AG10803 (cell line): Measurements from ENCODE around the gene CMTM8.
A peak's percentile ranks its signal among the peaks of the same experiment; 100 is the strongest.
"Not testable (repeated sequence)": the region's sequence is repeated elsewhere in the genome, so short reads cannot be mapped to it uniquely, and the experiment has no call there.

ENCODE experiments used
- DNase-seq: peaks from one replicate; pipeline ENCODE4 v3.0.0; 2010; ENCODE audit warnings: low read depth
- H3K4me3 ChIP-seq: 2 replicates; pipeline ENCODE4 v1.5.1; 2011; ENCODE audit warnings: mild to moderate bottlenecking, low read length, control low read depth
- TF ChIP-seq, protein P1 (sequence below): conservative IDR thresholded peaks from 2 replicates; pipeline ENCODE4 v1.5.1; 2011; ENCODE audit warnings: mild to moderate bottlenecking, low read length, control low read depth, inconsistent platforms

CMTM8 gene, protein sequence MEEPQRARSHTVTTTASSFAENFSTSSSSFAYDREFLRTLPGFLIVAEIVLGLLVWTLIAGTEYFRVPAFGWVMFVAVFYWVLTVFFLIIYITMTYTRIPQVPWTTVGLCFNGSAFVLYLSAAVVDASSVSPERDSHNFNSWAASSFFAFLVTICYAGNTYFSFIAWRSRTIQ

DNA sequence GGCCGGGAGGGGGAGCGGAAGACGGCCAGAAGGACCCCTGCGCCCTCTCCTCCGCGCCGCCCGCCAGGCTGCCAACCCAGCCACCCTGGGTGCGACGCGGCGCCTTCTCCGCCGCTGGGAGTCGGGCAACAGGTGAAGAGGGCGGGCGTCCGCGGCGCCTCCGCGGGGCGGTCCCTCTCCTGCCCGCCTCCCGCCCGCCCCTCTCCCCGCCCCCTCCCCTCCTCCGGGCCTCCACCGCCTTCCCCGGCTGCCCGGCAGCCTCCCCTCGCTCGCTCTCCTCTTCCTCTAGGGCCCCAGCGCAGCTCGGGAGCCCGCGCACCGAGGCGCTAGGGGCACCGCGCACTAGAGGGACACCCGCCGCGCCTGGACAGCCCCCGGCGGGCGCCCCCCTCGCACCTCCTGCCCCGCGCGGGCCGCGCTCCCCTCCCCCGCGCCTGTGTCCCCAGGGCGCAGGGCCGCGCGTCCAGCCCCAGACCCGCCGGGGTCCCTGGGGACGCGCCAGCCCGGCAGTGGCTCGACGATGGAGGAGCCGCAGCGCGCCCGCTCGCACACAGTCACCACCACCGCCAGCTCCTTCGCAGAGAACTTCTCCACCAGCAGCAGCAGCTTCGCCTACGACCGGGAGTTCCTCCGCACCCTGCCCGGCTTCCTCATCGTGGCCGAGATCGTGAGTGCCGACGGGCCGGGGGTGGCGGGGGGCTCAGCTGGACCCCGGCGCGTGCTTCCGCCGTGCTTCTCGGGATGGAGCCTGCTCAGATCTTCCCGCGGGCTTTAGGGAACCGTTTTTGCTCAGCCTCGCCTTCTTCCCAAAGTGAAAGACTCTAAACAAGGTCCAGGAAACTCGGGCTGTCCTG lies at the start of gene CMTM8:
CMTM8 (plus strand) TSS at position 228 of the 854 bp plus-strand sequence; CDS start at position 521, 293 bp downstream.
- peak; percentile 9 for DNase-seq
- TF ChIP-seq, protein P1, sequence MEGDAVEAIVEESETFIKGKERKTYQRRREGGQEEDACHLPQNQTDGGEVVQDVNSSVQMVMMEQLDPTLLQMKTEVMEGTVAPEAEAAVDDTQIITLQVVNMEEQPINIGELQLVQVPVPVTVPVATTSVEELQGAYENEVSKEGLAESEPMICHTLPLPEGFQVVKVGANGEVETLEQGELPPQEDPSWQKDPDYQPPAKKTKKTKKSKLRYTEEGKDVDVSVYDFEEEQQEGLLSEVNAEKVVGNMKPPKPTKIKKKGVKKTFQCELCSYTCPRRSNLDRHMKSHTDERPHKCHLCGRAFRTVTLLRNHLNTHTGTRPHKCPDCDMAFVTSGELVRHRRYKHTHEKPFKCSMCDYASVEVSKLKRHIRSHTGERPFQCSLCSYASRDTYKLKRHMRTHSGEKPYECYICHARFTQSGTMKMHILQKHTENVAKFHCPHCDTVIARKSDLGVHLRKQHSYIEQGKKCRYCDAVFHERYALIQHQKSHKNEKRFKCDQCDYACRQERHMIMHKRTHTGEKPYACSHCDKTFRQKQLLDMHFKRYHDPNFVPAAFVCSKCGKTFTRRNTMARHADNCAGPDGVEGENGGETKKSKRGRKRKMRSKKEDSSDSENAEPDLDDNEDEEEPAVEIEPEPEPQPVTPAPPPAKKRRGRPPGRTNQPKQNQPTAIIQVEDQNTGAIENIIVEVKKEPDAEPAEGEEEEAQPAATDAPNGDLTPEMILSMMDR, result no peak
- peak within 1 kb of the TSS; percentile 49 for H3K4me3 ChIP-seq

DNA sequence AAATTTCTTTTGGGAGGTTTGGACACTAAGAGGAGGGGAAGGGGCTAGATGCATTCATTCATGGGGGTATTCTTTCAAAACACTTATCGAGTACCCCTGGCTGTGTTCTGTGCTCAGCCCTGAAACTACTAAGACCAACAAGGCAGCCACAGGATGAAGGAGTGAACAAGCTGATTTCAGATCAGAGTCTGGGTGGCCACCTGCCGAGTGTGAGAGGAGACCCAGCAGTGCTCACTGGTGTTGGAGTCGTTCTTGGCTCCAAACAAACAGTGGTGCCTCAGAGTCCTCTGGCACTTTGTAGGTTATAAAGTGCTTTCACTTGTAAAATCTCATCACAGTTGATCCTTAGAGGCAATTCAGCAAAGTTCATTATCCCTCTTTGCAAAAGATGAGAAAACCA lies 48.8 kb upstream of the CMTM8 start:
- H3K4me3 ChIP-seq, result no peak overlapping the region
- TF ChIP-seq, protein P1, result no peak
- DNase-seq, result no peak

DNA sequence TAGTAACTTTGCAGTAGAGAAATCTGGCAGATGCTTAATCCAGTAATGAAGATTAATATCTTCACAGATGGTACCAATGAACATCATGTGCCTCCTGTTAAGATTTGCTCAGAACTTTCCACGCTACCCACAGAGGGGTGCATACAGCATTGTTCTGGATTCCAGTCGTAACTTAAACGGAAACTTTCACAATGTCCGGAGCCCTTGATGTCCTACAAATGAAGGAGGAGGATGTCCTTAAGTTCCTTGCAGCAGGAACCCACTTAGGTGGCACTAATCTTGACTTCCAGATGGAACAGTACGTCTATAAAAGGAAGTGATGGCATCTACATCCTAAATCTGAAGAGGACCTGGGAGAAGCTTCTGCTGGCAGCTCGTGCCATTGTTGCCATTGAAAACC lies 47.9 kb upstream of the CMTM8 start:
- DNase-seq, result peak; percentile 4

DNA sequence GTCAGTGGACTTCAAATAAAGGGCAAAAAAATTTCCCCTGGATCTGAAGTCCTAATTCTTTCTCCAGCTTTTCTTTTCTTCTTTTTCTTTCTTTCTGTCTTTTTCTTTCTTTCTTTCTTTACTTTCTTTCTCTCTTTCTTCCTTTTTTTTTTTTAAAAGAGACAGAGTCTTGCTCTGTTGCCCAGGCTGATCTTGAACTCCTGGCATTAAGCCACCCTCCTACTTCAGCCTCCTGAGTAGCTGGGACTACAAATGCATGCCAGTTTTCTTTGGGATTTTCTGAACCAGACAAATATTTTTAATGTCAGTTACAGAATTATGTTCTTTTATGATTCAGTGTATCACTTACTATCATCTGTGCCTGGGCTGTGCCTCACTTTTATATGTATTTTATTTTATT lies 45.4 kb upstream of the CMTM8 start:
- H3K4me3 ChIP-seq, result no peak overlapping the region
- DNase-seq, result no peak
- TF ChIP-seq, protein P1, result no peak

More for the DNA sequence above, 47.9 kb upstream of the CMTM8 start:
- H3K4me3 ChIP-seq, result not testable (repeated sequence)

DNA sequence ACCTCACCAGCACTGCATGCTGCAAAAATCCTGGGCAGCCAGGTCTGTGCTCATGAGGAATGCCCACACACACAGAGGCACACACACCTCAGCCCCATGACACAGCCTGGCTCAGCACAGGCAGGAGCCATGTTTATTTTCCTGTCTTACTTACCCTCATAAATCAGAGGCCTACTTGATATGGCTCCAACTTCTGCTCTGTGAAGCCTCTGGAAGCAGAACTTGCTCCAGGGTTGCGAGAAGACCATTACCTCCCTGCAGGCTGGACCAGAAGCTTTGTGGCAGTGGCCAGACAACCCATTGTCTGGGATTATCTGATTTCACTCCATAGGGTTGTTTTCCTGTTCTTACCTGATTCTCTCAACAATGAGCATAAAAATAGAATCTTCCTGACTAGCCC lies 43.8 kb upstream of the CMTM8 start:
- H3K4me3 ChIP-seq, result no peak overlapping the region
- DNase-seq, result no peak
- TF ChIP-seq, protein P1, result no peak

DNA sequence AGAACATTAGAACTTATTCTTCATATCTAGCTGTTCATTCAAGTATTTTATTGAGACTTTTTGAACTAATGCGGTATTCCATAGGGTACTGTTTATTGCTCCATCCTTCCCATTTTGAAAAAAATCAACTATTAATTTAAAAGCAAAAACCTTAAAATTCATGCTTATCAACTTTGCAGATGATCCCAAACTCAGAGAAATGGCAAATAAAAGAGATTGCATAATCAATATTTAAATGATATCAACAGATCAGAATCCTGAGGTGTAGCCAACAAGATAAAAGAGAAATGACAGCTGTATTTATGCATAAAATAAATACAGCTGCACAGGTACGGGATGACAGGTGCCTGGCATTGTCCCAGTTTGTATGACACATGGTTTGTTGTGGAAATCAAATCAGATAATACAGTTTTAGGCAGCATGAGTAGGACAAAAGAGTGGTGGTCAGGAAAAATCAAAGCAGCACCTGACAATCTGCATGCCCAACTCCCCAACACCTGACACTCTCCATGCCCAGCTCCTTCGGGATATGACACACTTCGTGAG lies 42.4 kb upstream of the CMTM8 start:
- no peak overlapping the region for H3K4me3 ChIP-seq
- DNase-seq, result no peak
- TF ChIP-seq, protein P1, result no peak

DNA sequence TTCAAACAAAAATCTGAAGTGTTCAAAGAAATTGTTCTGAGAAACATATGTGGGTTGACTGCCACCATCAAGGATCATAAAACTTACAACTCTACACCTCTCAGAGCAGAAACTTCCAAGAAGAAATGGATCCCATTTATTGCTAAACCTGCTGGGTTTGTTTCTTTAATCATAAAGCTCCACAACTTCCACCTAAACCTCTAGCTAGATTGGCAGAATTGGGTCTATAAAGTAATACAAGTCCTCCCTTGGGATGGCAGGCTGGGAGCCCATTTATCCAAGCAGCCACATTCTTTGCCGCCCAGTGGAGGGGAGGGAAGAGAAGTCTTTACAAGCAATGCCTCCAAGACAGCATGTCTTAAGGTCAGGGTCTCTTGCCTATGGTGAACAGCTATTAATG lies 40.5 kb upstream of the CMTM8 start:
- TF ChIP-seq, protein P1, result no peak

More for the DNA sequence above, 40.5 kb upstream of the CMTM8 start:
- no peak for DNase-seq
- H3K4me3 ChIP-seq, result no peak overlapping the region
